ENCODE results near the gene ARIH2.
"Not testable (repeated sequence)": the region's sequence is repeated elsewhere in the genome, so short reads cannot be mapped to it uniquely, and the experiment has no call there.

The ARIH2 gene

DNA sequence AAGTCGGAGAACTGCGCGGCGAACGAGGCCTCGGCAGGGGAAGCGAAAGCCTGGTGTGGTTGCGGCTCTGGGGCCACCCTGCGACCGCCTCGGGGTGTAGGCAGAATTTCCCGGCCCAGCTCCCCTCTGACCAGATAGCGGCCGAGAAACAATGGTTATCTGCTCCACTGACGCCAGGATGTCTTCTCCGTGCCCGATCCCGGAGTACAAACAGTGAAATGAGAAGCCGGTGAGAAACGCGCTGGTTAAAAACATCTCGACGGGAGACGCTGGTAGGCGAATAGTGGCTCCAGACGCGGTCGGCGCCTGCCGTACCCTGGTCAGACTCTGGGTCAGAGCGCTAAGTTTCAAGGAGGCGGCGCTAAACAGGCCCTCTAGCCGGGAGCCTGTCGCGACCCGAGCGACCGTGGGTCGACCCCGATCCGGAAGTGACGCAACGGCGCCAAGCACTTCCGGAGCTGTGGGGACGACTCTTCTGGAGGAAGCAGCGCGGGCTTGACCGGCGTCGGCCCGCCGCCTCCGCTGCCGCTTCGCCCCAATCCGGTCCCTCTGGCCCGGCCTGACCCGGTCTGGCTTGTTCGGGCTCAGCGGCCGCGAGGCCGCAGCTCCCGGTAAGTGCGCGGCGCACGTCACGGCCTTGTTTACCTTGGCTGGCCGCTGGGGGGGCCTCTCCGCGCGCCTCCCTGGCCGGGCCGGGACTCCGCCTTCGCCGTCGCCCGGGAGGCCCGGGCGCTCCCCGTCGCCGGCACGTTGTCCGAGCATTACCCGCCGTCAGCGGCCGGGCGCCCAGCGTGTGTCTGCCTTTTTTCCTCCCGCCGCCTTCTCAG is at the start of gene ARIH2:
ARIH2 (plus strand) TSS at position 455 of the 827 bp plus-strand sequence. CDS start 8,717 bp downstream, outside the sequence.
- peak; percentile 93 for DNase-seq (ENCODE audit: low spot score)

DNA sequence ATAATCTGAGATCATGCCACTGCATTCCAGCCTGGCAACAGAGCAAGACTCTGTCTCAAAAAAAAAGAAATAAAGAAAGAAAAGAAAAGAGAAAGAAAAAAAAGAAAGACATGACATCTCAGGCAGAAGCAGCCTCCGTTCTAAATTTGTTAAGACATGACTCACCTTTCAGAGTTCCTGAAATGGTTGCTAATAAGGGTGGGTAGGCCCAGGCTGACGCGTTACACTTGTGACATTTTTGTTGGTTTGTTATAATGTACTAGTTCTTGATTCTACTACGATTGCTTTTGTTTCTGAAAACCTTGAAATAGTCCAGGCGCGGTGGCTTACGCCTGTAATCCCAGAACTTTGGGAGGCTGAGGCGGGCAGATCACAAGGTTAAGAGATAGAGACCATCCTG is 41.0 kb upstream of the ARIH2 start:
- DNase-seq (ENCODE audit: low spot score) = no peak

DNA sequence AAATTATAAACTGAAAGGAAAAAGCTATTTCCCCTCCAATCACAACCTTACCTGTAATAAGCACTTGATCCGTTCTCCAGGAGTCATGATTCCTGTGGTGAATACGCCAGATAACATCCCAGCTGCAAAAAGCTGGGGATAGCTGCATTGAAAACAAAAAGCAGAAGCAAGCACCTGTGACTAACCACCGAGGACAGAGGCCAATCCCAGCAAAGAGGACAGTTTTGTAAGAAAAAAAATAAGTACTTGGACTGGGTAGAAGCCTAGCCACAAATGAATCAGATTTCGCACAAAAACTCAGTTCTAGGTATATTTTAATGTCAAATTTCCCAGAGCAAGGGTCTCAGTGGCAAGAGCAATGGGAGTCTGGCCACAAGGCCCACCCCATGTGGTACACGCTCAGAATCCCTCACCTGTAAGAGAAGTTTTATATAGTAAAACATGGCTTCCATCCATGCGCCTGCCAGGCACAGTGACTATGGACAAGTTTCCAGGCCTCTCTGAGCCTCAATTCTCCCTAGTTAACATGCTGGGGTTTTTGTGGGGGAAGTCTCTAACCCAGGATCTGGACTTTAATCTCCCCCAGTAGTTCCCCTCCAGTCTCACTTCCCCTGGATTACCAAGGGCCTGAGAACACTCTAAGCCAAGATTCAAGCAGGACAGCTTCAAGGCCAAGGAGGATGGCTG is 39.2 kb upstream of the ARIH2 start:
- DNase-seq (ENCODE audit: low spot score) = no peak

DNA sequence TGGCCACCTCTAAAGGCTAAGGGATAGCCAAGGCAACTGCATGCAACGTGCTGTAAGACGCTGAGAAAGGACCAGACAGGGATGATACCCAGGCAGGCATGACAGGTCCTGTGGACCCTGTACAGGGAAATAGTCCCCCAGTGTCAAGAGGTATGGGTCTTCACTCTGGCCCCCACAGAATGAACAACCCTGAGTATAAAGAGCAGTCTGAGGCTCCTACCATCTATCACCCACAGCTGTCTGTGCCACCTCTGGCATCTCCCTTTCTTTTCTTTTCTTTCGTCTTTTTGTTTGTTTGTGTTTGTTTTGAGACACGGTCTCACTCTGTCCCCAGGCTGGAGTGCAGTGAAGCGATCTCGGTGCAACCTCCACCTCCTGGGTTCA is 38.7 kb upstream of the ARIH2 start:
- DNase-seq (ENCODE audit: low spot score) = no peak

DNA sequence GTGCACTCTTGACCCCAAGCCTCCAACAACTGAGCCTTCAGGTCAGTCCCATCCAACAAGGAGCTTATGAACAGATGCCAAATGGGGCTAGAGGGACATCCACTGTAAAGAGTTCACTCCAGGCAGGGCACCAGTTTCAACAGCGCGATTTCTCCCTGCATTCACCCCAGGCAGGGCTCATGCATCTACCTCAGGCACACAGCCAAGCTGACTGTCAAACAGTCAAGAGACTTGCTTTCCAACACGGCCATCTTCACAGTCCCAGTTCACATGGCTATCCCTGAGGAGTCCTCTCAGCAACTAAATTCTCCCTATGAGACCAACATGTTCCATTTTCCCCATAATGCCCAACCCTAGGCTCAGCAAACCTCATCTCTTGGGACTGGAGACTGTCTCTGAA is 37.6 kb upstream of the ARIH2 start:
- DNase-seq (ENCODE audit: low spot score) = no peak

DNA sequence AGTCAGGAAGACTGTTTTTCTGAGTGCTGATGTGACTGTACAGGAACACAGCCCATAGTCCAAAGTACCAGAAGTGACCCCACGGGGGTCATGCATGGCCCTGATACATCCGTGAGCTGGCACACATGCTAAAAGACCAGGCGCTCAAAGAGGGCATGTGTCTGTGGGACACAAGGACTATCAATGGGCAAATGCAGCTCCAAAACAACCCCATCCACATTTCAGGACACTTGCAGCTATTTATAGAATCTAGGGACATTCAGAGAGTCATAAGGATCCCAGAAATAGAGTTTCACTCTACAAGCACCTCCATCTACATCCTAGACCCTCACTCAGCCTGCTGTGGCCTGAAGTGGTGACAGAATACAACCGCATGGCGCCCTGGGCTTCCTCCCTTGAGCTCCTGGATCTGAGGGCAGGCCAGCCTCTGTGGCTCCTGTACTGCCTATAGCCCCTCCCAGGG is 37.0 kb upstream of the ARIH2 start:
- no peak for DNase-seq (ENCODE audit: low spot score)

DNA sequence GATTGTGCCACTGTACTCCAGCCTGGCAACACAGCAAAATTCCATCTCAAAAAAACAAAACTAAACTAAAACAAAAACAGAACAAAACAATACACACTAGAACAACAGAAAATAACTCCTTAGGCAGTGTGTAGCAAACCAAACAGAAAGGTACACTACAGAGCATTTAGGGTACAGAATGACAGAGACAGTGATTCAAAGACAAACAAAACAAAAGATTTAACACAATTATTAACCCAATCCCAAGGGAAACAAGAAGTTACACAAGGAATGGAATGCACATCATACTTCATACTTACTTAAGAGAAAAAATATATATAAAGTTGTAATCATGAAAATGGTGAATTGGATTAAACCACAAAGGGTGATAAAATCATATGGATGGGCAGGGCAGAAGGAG is 32.9 kb upstream of the ARIH2 start:
- no peak for DNase-seq (ENCODE audit: low spot score)

DNA sequence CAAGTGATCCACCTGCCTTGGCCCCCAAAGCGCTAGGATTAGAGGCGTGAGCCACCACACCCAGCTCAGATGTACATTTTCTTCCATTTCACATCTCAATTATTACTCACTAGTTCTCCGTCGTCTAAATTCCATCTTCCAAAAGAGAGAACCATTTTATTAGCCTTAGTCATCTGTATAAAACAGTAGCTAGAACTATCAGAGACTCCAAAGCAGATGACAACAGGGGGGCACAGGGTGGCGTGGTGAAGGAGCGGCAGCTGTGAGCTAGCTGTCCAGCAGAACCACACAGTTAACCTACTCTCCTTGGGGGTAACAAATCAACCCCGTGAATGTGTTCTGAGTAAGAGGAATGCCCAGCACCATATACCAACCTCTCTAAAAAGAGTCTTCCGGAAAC is 27.0 kb upstream of the ARIH2 start:
- DNase-seq (ENCODE audit: low spot score) = no peak

DNA sequence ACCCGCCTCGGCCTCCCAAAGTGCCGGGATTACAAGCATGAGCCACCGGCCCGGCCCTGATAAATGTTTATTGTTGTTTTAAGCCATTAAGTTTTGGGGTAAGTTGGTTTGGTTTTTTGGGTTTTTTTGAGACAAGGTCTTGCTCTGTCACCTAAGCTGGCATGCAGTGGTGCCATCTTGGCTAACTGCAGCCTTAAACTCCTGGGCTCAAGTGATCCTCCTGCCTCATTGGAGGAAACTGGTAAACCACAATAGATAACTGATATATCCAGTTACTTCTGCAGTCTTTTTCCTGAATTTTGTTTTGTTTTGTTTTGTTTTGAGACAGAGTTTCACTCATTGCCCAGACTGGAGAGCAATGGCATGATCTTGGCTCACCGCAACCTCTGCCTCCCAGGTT is 24.1 kb upstream of the ARIH2 start:
- no peak for DNase-seq (ENCODE audit: low spot score)

DNA sequence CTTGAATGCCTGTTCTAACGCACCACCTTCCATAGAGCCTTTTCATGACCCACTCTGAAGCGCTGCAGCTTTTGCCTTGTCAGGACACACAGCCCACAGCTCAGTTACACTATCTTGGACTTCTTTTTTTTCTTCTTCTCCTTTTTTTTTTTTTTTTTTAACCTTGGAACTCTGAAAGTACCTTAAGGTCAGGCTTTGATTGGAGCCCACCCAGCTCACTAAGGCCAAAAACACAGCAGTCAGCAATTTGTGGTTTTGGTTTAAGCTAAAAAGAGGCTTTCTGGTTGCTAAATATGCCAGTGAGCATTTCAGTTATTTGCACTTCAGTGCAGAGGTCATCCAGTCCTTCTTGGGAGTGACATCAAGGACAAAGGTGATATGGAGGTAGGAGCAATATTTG is 21.7 kb upstream of the ARIH2 start:
- DNase-seq (ENCODE audit: low spot score) = no peak

DNA sequence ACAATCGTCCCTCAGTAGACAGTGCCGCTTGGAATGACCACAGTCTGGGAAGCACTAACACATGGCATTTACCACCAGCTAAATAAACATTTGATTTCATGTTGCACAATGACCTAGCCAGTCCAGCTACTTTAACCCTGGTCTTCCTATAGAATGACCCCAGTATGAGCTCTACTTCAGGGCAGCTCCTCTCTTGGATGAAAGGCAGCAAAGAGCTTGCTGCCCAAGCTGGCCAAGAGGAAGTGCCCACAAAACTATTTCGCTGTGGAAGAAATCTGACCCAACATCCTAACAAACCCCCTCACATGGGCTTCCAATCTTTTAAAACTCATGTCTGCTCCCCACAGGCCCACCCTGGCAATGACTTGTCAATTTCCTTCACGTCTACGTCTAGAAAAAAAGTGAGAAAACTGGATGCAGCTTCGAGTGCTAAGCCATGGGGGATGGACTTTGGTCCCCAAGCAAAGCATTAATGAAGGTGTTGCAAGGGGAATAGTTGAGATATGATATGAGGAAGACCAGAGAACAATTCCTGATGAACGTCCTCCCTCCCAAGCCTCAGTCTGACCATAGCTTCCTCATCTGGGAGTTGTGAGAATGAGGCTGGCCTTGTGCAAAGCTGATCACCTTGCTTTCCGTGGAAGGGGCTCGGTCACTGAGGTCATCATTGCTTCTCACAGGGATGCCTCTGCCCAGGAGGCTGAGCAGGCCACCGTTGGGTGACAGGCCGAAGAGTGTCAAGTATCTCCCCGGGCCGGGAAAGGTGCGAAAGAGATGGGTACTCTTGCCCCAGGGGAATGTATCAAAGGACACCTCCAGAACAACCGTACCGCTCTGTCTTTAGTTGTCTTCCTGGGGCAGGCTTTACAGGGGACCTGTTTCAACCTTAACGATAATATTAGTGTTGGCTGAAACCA is 20.9 kb upstream of the ARIH2 start:
- no peak for DNase-seq (ENCODE audit: low spot score)

DNA sequence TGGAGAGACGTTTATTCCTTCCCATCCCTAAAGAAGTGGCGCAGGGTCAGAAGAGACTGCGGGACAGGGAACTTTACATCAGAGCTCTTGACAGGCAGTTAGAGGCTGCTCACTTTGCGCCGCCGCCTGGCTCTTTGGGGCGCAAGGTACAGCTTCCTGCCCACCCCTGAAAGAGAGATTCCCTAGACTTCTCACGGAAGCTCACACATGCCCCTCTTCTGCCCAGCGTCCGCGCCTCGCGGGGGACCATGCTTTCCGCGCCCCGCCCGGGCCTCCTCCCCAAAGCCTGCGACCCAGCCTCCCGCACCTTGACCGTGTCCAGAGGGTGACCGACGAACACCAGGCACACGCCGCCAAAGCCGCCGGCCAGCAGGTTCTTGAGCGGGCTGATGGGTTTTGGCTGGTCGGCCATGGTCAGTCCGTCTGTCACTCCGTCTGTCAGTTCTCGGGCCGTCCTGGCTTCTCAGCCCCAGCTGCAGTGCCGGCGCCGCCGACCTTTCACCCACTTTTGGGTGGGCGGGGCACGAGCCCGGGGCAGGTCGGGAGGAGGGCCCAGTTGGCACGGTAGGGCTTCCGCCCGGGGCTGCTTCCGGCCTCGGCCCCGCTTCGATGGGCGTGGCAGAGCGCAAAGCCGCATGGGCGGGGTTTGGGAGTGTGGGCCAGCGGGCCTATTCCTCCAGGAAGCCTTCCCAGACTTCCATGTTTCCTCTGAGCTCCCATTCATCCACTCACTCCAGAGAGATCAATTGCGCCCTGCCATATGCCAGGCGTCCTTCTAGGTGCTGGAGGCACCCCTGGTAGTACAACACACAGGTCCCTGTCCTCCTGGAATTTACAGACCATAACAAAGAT is 20.0 kb upstream of the ARIH2 start, which contains the start of gene SLC25A20:
SLC25A20 (minus strand) TSS at position 500 of the 852 bp plus-strand sequence; CDS start at position 412, 88 bp downstream.
- DNase-seq (ENCODE audit: low spot score) = peak; percentile 92

DNA sequence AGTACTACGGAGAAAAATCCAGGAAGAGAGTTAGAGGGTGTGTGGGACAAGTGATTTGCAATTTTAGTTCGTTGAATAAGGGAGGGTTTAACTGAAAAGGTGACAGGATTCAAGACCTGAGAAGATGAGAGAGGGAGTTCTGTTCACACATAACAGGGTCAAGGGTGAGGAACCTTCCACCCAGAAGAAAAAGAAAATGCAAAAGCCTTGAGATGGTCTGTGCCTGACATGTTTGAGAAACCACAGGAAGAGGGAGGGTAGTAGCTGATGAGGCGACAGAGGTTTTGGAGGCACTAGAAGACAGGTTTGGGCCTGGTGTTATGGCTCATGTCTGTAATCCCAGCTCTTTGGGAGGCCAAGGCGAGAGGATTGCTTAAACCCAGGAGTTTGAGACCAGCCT is 19.4 kb upstream of the ARIH2 start:
- no peak for DNase-seq (ENCODE audit: low spot score)

DNA sequence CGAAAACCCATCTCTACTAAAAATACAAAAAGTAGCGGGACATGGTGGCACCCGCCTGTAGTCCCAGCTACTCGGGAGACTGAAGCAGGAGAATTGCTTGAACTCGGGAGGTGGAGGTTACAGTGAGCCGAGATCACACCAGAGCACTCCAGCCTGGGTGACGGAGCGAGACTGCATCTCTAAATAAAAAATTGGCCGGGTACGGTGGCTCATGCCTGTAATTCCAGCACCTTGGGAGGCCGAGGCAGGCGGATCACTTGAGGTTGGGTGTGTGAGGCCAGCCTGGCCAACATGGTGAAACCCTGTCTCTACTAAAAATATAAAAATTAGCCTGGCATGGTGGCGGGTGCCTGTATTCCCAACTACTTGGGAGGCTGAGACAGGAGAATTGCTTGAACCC is 11.6 kb upstream of the ARIH2 start:
- DNase-seq (ENCODE audit: low spot score) = not testable (repeated sequence)

DNA sequence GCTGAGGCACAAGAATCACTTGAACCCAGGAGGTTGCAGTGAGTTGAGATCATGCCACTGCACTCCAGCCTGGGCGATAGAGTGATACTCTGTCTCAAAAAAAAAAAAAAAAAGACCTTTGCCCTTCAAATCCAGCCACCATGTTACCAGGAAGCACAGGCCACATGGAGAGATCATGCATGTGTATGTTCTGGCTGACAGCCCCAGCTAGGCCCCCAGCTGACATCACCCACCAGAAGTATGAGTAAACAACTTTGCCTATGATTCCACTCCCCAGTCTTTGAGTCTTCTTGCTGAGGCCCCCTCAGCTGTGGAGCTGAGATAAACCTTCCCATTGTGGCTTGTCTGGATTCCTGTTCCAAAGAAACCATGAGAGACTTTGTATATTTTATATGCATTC is 3.3 kb upstream of the ARIH2 start:
- DNase-seq (ENCODE audit: low spot score) = no peak

DNA sequence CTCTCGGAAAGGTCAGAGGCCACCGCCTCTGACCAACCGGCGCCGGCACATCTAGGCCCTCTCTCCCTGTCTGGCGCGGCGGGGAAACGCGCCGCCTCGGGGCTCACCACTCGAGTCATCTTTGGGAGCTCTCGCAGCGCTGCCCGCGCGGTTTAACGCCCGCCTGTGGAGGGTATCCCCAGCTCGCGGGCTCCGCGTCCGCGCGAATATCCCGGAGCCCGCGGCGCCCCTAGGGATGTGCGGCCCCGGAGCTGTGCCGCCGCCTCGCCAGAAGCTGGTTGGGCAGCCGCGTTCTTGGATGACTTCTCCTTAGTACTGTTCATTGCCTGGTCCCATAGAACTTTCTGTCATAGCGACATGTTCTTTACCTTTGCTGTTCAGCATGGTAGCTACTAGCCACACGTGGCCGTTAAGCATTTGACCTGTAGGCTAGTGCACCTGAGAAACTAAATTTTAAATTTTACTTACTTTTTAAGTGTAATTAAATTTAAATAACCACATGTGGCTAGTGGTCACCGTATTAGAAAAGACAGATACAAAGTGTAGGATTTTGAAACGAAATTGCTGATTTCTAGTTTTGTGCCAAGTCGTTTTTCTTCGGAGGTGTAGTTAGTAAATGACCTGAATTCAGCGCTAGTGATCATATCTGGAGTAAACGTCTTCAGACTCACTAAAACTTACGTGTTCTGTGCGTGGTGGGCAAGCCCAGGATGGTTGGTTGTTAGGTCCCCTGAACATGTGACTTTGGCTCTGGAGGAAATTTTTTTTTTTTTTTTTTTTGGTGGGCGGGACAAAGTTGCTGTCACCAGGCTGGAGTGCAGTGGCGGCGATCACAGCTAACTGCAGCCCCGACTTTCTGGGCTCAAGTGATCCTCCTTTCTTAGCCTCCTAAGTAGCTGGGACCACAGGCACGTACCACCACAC is 835 bp downstream of the ARIH2 start:
- peak; percentile 62 for DNase-seq (ENCODE audit: low spot score)

DNA sequence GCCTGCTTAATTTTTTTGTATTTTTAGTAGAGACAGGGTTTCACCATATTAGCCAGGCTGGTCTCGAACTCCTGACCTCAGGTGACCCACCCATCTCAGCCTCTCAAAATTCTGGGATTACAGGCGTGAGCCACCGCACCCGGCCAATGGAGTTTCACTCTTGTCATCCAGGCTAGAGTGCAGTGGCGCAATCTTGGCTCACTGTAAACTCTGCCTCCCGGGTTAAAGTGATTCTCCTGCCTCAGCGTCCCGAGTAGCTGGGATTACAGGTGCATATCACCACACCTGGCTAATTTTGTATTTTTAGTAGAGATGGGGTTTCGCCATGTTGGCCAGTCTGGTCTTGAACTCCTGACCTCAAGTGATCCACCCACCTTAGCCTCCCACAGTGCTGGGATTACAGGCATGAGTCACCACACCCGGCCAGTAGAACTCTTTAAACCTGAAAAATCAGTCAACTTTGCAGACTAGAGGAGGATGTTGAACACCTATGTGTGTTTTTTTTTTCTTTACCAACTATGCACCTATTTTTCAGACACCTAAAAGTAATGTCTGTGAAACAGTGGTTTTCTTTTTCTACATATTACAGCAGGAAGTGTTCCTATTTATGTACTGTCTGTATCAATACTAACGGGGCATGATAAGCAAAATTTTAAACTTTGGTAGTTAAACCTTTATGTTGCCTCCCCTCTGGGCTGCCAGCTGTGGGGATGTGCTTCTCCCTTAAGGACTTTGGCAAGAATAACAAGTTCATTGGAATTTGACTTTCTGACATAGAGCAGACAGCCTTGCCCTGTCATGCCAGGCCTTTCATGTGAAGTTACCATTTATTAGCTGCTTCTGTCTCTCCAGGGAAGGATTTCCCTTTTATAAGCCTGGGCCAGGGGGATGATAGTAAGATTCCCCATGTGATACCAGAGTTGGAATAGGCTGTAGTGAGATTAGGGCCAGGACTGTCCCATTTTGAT is 8.1 kb downstream of the ARIH2 start:
- no peak for DNase-seq (ENCODE audit: low spot score)

DNA sequence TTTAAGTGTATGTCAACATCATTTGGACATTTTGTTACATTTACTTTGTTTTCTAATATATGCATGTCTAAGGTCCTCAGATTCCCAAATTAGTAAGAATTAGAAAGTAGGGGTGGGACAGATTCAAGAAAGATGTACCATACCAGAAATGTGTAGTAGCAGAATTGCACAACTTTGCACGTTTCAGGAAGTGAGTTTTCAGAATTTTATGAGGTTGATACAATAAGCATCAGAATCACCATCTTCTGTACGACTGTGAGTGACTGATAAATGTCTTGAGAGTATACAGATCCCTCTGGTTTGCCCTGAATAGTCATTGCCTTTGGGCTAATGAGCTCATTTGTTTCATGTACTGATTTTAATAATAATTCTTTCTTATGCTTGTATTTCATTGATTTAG is 9.3 kb downstream of the ARIH2 start:
- DNase-seq (ENCODE audit: low spot score) = no peak

DNA sequence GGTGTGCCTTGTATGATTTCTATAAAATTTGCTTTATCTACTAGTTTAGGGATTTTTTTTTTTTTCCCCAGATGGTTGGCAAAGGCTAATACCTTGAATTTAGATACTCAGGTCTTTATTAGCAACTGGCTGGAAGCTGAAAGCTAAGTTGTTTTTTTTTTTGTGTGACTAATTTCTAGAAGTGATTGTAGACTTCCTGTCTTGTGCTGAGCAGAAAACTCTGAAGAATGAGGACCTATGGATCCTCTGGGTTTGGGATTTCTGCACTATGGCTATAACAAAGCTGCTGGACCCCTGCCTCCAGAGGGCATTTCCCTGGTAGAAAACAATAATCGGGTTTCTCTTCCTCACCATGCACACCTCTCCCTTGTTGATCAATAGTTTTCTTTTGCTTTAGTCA is 10.0 kb downstream of the ARIH2 start:
- DNase-seq (ENCODE audit: low spot score) = no peak
